Measurements from ENCODE around the gene COL24A1. TPM values are rescaled to one million over a fixed set of nuclear protein-coding genes. Genes with fewer than 3 reads are reported as not detected.

Gene COL24A1
- total and polyA plus RNA-seq, 10 donors = 0.06 to 1.1 (median 0.55) TPM

GRCh38 chr1:86030180-86030579, 126.4 kb downstream of the COL24A1 start:
- TF ChIP-seq POLR2AphosphoS5 (IDR thresholded peaks at IDR 0.05) (no peak), CTCF (IDR thresholded peaks at IDR 0.05 in 8 of 11, conservative IDR thresholded peaks at IDR 0.05 in 3 of 11) (no peak), POLR2A (IDR thresholded peaks at IDR 0.05) (no peak)
- Histone ChIP-seq H3K4me1 (no peaks in the 10 kb centered on the region), H3K9me3 (peaks cover 0 to 5% (median 0%) of the 10 kb centered on the region in 8 donors), H3K36me3 (no peaks in the 10 kb centered on the region), H3K27me3 (replicated peaks in 1 of 7) (no peaks in the 10 kb centered on the region), H3K4me3 (no peak overlapping the region), H3K27ac (no peak overlapping the region)
- 75 to 83% (median 79%) methylated on average over 1 of the region's 1 CpG for WGBS, 5 donors
- intact Hi-C loops (cut with DNase I; ENCODE audit: low total_unique reads) = no loop called here
- no peak for DNase-seq

GRCh38 chr1:86018283-86018923, 138.2 kb downstream of the COL24A1 start:
- Histone ChIP-seq H3K4me1 (no peaks in the 10 kb centered on the region), H3K27me3 (replicated peaks in 1 of 7) (no peaks in the 10 kb centered on the region), H3K27ac (no peak overlapping the region), H3K9me3 (no peaks in the 10 kb centered on the region), H3K36me3 (no peaks in the 10 kb centered on the region), H3K4me3 (no peak overlapping the region)
- DNase-seq = no peak
- 38 to 47% (median 43%) methylated on average over 2 of the region's 2 CpGs for WGBS, 5 donors
- intact Hi-C loops (cut with DNase I; ENCODE audit: low total_unique reads) = loop anchor here (10.0 kb wide), 1 partner anchor 704 kb away; no protein-coding TSS in a partner anchor
- TF ChIP-seq POLR2AphosphoS5 (IDR thresholded peaks at IDR 0.05) (no peak), CTCF (IDR thresholded peaks at IDR 0.05 in 8 of 11, conservative IDR thresholded peaks at IDR 0.05 in 3 of 11) (peak in 9 of 11 experiments; percentile 16 to 66 (median 58))

GRCh38 chr1:86016076-86016759, 140.4 kb downstream of the COL24A1 start:
- Histone ChIP-seq H3K27me3 (replicated peaks in 1 of 7) (no peaks in the 10 kb centered on the region), H3K4me3 (no peak overlapping the region), H3K36me3 (no peaks in the 10 kb centered on the region), H3K4me1 (no peaks in the 10 kb centered on the region), H3K27ac (no peak overlapping the region), H3K9me3 (no peaks in the 10 kb centered on the region)
- TF ChIP-seq POLR2A (IDR thresholded peaks at IDR 0.05) = no peak
- TF ChIP-seq POLR2AphosphoS5 (IDR thresholded peaks at IDR 0.05) = no peak
- TF ChIP-seq CTCF (IDR thresholded peaks at IDR 0.05 in 8 of 11, conservative IDR thresholded peaks at IDR 0.05 in 3 of 11) = no peak
- intact Hi-C loops (cut with DNase I; ENCODE audit: low total_unique reads) = loop anchor here (10.0 kb wide), 1 partner anchor 701 kb away; no protein-coding TSS in a partner anchor
- WGBS, 5 donors = 66 to 99% (median 88%) methylated on average over 2 of the region's 2 CpGs
- no peak for DNase-seq

GRCh38 chr1:86015375-86015774, 141.2 kb downstream of the COL24A1 start:
- TF ChIP-seq CTCF (IDR thresholded peaks at IDR 0.05 in 8 of 11, conservative IDR thresholded peaks at IDR 0.05 in 3 of 11) = no peak
- no peak for TF ChIP-seq POLR2A (IDR thresholded peaks at IDR 0.05)
- no peaks in the 10 kb centered on the region for H3K9me3 ChIP-seq
- intact Hi-C loops (cut with DNase I; ENCODE audit: low total_unique reads) = loop anchor here (10.0 kb wide), 1 partner anchor 701 kb away; no protein-coding TSS in a partner anchor
- H3K4me1 ChIP-seq = no peaks in the 10 kb centered on the region
- no peak overlapping the region for H3K27ac ChIP-seq
- DNase-seq = no peak
- H3K36me3 ChIP-seq = no peaks in the 10 kb centered on the region
- WGBS, 5 donors = 74 to 93% (median 83%) methylated on average over 1 of the region's 1 CpG
- H3K27me3 ChIP-seq (replicated peaks in 1 of 7) = no peaks in the 10 kb centered on the region
- H3K4me3 ChIP-seq = no peak overlapping the region
